ENCODE measurements around the gene TMEM14A. TPM values are rescaled to one million over a fixed set of nuclear protein-coding genes. Genes with fewer than 3 reads are reported as not detected.
A peak's percentile ranks its signal among the peaks of the same experiment; 100 is the strongest.
"Not testable (repeated sequence)": the region's sequence is repeated elsewhere in the genome, so short reads cannot be mapped to it uniquely, and the experiment has no call there.

TMEM14A gene
- total RNA-seq, 2 experiments from 2014 or later: 19.0 to 19.6 TPM

DNA sequence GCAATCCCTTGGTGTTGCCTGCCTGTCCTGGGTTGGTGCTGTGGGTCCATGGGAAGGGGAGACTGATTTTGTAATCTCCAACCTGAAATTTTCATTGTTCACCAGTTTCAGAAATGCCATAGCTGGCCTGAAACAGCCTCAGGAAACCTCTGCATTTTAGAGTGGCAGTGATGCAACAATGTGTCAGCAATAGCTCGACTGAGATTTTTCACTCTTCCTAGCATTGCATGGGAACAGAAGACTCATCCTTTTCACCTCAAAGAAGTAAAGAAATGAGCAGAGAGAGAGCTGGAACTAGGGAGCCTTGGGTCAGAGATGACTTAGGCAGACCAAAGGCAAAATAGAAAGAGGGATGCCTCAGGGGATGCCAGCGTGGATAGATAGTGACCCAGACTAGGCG lies 23.7 kb upstream of the TMEM14A start:
- Mint-ChIP-seq H3K9me3 (peaks cover 2% of the 10 kb centered on the region), H3K27ac (no peak overlapping the region), H3K4me3 (no peak overlapping the region), H3K4me1 (peaks cover 2% of the 10 kb centered on the region), H3K27me3 (peaks cover 2% of the 10 kb centered on the region), H3K36me3 (no peaks in the 10 kb centered on the region)
- DNase-seq: no peak

DNA sequence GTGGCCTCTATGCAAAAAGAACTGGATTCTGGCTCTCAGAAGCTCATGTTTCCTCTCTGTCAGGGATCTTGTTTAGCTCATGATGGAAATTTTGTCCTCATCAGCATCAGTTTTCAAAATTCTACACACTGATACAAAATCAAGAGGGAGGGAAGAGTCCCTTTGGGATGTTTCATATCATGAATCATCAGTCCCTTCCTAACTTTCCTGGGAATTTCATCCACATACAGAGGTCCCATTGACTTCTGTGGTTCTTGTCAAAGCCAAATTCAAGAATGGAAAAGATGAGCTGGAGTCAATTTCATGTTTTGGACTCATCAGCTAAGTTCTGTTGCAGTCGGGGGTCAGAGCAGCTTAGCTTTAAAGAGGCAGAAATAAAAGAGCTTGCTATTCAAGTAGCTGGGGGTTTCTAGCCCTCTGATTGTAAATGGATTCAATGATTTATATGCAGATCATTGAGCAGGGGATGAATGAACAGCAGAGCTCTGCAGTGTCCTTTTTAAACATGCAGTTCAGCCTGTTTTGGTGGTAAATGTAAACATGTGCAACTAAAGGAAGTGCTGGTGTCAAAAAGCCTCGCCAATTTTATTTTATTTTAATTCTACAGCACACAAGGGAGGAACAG lies 21.3 kb upstream of the TMEM14A start:
- DNase-seq: no peak
- no peak overlapping the region for H3K4me3 Mint-ChIP-seq
- H3K4me1 Mint-ChIP-seq: peaks cover 2% of the 10 kb centered on the region
- H3K9me3 Mint-ChIP-seq: peaks cover 2% of the 10 kb centered on the region
- no peak overlapping the region for H3K27ac Mint-ChIP-seq
- no peaks in the 10 kb centered on the region for H3K36me3 Mint-ChIP-seq
- peaks cover 12% of the 10 kb centered on the region for H3K27me3 Mint-ChIP-seq

DNA sequence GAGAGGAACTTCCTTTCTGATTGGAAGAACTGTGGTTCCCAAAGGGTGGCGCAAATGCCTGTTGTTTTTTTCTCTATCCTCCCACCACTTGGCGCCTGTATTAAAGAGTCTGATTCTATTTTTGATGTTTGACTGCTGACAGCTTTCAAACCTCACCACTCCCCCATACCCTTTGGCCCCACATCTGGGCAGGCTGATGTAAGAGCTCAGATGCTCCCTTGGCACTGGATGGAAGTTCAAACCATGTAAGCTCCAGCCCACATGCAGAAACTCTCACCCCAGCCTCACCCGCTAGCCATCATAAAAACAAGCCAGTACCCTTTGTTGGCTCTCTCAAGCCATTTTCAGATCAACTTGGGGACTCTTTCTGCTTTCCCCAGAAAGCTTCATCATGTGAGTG lies 20.0 kb upstream of the TMEM14A start:
- H3K4me3 Mint-ChIP-seq: no peak overlapping the region

DNA sequence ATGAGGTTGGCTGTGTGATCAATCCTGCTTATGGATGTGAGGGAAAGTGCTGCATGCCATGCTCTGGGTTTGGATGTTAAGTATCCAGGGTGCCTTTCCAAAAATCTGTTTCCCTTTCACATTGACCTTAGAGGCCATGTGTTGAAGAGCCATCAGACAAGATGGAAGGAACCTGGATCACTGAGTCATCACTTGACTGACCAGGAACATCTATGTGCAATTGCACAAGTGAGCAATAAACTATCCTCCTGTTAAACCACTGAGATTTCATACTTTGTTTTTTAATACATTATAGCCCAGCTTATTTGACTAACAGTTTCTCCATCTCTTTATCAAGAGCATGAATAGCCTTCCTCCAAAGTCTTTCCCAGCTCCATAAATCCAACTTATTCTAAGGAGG lies 17.8 kb upstream of the TMEM14A start:
- H3K4me1 Mint-ChIP-seq: peaks cover 2% of the 10 kb centered on the region

More for the DNA sequence above, 20.0 kb upstream of the TMEM14A start:
- no peaks in the 10 kb centered on the region for H3K9me3 Mint-ChIP-seq
- no peak overlapping the region for H3K27ac Mint-ChIP-seq
- DNase-seq: no peak
- H3K36me3 Mint-ChIP-seq: no peaks in the 10 kb centered on the region
- peaks cover 2% of the 10 kb centered on the region for H3K4me1 Mint-ChIP-seq
- peaks cover 12% of the 10 kb centered on the region for H3K27me3 Mint-ChIP-seq

DNA sequence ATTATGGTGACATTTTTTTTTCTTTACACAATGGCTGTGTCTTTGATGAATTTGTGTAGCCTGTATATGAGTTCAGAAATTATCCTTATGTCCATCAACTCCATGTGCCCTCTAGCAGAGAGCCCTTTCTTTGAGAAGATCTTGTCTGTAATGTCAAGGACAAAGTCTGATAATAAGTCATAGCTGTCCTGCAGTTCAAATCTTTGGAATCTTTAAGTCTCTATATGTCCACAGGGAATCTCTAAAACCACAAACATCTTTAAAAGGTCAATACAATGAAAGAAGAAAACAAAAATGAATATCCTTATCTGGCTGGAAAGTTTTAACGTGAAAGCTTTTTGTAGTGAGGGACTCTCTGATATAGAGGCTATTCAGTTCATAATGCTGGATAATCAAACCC lies 16.9 kb upstream of the TMEM14A start:
- DNase-seq: no peak
- no peaks in the 10 kb centered on the region for H3K9me3 Mint-ChIP-seq
- peaks cover 2% of the 10 kb centered on the region for H3K4me1 Mint-ChIP-seq
- no peak overlapping the region for H3K27ac Mint-ChIP-seq
- peaks cover 12% of the 10 kb centered on the region for H3K27me3 Mint-ChIP-seq
- no peaks in the 10 kb centered on the region for H3K36me3 Mint-ChIP-seq
- no peak overlapping the region for H3K4me3 Mint-ChIP-seq

More for the DNA sequence above, 17.8 kb upstream of the TMEM14A start:
- Mint-ChIP-seq H3K27me3 (peaks cover 12% of the 10 kb centered on the region), H3K36me3 (no peaks in the 10 kb centered on the region), H3K27ac (no peak overlapping the region), H3K9me3 (no peaks in the 10 kb centered on the region), H3K4me3 (no peak overlapping the region)
- DNase-seq: no peak

DNA sequence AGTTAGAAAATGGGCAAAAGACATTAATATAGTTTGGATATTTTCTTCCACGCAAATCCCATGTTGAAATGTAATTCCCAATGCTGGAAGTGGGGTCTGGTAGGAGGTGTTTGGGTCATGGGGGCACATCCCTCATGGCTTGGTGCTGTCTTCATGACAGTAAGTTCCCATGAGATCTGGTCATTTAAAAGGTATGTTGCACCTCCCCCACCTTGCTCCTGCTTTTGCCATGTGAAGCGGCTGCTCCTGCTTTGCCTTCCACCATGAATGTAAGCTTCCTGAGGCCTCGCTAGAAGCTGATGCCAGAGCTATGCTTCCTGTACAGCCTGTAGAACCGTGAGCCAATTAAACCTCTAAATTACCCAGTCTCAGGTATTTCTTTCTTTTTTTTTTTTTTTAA lies 16.3 kb upstream of the TMEM14A start:
- Mint-ChIP-seq H3K4me3 (no peak overlapping the region), H3K27ac (no peak overlapping the region), H3K9me3 (no peaks in the 10 kb centered on the region), H3K4me1 (peaks cover 2% of the 10 kb centered on the region), H3K27me3 (peaks cover 12% of the 10 kb centered on the region), H3K36me3 (no peaks in the 10 kb centered on the region)
- no peak for DNase-seq

DNA sequence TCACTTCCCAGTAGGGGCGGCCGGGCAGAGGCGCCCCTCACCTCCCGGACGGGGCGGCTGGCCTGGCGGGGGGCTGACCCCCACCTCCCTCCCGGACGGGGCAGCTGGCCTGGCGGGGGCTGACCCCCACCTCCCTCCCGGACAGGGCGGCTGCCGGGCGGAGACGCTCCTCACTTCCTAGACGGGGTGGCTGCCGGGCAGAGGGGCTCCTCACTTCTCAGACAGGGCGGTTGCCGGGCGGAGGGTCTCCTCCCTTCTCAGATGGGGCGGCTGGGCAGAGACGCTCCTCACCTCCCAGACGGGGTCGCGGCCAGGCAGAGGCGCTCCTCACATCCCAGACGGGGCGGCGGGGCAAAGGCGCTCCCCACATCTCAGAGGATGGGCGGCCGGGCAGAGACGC lies 15.0 kb upstream of the TMEM14A start:
- H3K27ac Mint-ChIP-seq, DNase-seq, H3K4me3 Mint-ChIP-seq, H3K9me3 Mint-ChIP-seq, H3K36me3 Mint-ChIP-seq, H3K4me1 Mint-ChIP-seq: not testable (repeated sequence)
- H3K27me3 Mint-ChIP-seq: peaks cover 12% of the 10 kb centered on the region

DNA sequence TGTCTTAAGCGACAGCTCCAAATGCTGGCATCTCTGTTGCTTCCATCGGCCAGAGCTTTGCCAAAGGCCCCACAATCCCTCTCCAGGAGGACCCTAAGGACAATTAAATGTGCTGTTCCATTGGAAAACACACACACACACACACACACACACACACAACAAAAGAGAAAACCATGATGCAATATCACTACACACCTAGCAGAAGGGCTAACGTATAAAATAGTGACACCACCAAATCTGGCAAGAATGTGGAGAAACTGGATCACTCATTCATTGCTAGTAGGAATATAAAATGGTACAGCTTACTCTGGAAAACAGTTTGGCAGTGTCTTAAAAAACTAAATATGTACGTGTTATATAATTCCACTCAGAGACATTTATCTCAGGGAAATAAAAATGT lies 13.0 kb upstream of the TMEM14A start:
- Mint-ChIP-seq H3K4me3 (no peak overlapping the region), H3K4me1 (no peaks in the 10 kb centered on the region), H3K27me3 (peaks cover 5% of the 10 kb centered on the region), H3K9me3 (no peaks in the 10 kb centered on the region), H3K27ac (no peak overlapping the region), H3K36me3 (no peaks in the 10 kb centered on the region)
- no peak for DNase-seq

DNA sequence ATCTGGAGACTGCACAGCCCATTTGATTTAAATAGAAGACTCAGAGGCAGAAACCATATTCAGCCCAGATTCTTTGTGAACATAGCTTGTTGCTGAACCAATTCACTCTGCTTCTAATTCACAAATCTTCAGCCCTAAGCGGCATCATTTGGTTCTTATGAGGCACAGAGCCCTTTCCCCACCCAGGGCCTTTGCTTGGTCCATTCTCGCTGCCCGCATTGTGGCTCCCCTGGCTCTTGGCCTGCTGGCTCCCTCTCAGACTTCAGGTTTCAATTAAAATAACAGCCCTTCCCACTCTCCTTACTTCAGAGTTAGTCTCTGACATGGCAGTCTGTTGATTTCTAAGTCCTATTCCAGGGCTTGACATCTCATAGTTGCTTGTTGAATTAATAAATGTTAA lies 9.4 kb upstream of the TMEM14A start:
- DNase-seq: no peak
- H3K27me3 Mint-ChIP-seq: no peaks in the 10 kb centered on the region
- no peak overlapping the region for H3K4me3 Mint-ChIP-seq
- H3K9me3 Mint-ChIP-seq: no peaks in the 10 kb centered on the region
- no peaks in the 10 kb centered on the region for H3K4me1 Mint-ChIP-seq
- H3K36me3 Mint-ChIP-seq: no peaks in the 10 kb centered on the region
- H3K27ac Mint-ChIP-seq: no peak overlapping the region

DNA sequence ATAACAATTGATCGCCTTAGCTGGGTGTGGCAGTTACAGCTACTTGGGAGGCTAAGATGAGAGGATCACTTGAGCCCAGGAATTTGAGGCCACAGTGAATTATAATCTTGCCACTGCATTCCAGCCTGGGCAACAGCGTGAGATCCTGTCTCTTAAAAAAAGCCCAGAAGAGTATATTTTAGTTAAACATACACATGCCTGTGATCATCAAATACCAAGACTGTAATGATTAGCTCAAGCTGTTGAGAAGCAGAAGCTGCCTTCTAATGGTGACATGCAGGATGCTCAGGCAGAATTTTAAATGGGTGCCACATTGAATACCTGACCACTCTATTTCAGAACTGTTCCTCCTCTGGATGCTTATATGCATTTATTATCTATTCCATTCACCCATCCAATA lies 8.9 kb upstream of the TMEM14A start:
- no peak overlapping the region for H3K4me3 Mint-ChIP-seq
- no peaks in the 10 kb centered on the region for H3K4me1 Mint-ChIP-seq
- DNase-seq: no peak
- H3K36me3 Mint-ChIP-seq: no peaks in the 10 kb centered on the region
- H3K9me3 Mint-ChIP-seq: no peaks in the 10 kb centered on the region
- H3K27me3 Mint-ChIP-seq: no peaks in the 10 kb centered on the region
- no peak overlapping the region for H3K27ac Mint-ChIP-seq

DNA sequence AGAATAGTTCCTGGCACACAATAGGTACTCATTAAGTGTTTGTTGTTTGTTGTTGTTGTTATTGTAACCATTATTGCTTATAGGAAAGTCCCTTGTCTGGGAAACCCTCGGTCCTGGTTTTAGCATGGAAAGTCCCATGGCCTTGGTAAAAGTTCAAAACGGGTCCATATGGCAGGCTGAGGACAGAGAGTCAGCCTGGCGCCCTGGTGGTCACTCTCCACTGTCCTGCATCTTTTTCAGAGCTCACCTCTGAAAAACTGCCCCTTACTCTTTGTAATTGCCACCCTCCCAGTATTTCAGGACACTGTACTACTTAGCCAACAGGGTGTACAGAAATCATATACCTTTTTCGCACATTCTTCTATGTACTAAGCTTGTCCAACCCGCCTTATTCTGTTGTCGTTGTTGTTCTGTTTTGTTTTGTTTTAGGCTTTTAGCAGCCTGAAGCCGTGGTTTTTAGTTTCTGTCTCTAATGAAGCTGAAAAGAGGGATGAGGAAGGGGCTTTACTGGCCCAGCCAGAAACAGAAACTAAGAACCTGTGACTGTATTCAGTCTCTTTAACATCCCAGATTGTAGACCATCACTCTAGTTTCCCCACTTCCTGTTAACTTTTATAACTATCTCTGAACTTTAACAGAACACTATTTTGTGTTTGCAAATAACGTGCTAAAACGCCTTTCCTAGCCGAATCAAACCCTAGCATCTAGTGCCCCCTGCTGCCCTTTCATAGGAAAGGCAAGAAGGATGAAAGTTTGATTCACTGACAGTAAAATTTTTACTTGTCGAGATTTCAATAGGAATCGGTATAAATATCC lies 7.6 kb upstream of the TMEM14A start:
- peak; percentile 38 for DNase-seq
- Mint-ChIP-seq H3K9me3 (no peaks in the 10 kb centered on the region), H3K27me3 (no peaks in the 10 kb centered on the region), H3K4me1 (no peaks in the 10 kb centered on the region), H3K4me3 (no peak overlapping the region), H3K36me3 (no peaks in the 10 kb centered on the region), H3K27ac (no peak overlapping the region)

DNA sequence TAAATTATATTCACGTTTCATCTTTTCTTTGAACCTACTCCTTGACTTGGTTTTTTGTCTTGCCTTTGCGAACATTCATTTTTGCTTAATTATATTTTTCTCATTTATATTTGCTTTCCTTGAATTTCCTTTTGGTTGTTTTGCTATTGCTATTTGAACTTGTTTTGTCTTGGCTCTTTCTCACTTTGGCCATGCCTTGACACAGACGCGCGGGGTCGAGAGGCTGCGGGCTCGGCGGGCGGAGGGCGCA lies 7.1 kb upstream of the TMEM14A start:
- H3K36me3 Mint-ChIP-seq: no peaks in the 10 kb centered on the region
- no peak for DNase-seq
- H3K4me3 Mint-ChIP-seq: no peak overlapping the region
- H3K9me3 Mint-ChIP-seq: no peaks in the 10 kb centered on the region
- H3K4me1 Mint-ChIP-seq: no peaks in the 10 kb centered on the region
- no peak overlapping the region for H3K27ac Mint-ChIP-seq
- H3K27me3 Mint-ChIP-seq: no peaks in the 10 kb centered on the region

DNA sequence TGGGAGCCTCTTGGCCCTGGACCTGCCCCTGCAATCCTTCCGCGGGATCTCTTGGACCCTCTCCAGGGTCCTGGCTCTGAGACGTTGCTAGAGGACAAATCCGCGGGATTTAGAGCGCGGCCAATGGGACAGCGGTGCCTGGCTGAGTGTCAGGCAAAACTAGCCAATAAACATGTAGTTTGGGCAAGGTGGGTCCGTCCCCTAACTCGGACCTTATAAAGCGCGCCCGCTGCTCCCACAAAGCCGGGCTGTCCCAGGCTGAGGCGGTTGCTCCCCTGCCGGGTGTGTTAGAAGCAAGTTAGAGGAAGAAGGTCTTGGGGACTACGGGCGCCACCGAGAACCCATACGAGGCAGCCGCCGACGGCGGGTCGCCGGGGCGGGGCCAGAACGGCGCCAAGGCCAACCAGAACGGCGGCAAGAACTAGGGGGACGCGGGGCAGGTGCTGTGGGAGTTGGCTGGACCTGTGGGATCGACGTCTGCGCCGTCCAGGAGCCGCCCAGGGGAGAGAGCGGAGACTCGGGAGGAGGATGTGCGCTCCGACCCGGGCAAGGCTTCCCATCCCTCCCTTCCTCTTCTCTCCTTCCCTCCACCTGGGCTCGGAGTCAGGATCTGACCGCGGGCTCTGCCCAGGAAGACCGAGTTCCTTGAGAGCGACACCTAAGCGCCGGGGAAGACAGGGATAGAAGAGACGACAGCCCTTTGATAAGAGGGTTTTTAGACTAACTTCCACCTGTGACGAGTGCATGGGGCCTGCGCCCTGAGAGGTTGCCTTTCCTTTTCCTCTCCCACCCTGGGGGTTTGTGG lies 6.5 kb upstream of the TMEM14A start:
- Mint-ChIP-seq H3K4me1 (no peaks in the 10 kb centered on the region), H3K27me3 (no peaks in the 10 kb centered on the region), H3K36me3 (no peaks in the 10 kb centered on the region), H3K4me3 (no peak overlapping the region), H3K27ac (no peak overlapping the region), H3K9me3 (no peaks in the 10 kb centered on the region)
- peak; percentile 76 for DNase-seq

DNA sequence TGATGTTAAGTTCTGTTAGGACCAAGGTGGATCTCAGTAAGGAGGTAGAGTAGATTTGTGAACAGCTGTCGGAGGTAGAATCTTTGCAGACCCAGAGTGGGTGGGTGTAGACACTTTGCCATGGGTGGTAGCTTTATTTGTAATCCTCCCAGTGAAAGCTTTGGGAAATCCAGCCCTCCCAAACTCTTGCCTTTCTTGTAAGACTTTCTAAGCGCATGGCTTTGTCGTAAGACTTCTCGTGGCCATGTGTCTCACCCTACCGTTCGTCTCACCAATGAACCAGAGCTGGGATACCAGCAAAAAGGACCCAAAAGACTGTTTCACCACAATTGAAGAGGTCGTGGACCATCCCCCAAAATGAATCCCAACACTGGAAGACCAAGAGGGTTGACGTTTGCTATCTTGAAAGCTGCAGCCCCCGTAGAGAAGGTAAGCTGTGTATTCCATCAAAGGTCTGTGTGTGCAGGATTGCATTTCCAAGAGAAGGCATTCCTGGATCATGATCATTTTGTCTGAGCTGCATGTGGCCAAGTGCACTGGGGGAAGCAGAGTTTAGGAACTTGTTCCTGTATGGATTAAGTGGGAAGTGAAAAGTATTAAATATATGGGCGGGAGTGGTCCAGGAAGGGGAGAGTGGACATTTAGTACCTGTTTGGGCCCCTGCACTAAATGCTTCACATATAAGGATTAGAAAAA lies 5.8 kb upstream of the TMEM14A start:
- H3K4me1 Mint-ChIP-seq: no peaks in the 10 kb centered on the region
- no peaks in the 10 kb centered on the region for H3K9me3 Mint-ChIP-seq

DNA sequence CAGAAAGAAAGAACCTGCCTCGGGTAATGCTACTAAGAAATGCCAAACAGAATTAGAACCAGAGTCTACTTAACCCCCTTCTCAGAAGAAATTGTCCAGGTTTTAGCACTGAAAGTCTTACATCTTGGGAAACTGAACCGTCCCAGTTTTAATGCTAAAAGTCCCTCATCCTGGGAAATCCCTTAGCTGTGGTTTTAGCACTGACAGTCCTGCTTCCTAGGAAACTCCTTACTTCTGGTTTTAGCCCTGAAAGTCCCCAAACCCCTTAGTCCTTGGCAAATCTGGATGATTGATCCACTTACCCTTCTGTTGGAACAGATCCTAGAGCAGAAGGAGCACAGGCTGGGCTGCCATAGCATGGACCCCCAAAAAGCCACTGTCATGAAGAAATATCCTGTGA lies 4.8 kb upstream of the TMEM14A start:
- H3K4me1 Mint-ChIP-seq: peaks cover 4% of the 10 kb centered on the region
- no peaks in the 10 kb centered on the region for H3K9me3 Mint-ChIP-seq
- H3K4me3 Mint-ChIP-seq: no peak overlapping the region
- H3K36me3 Mint-ChIP-seq: no peaks in the 10 kb centered on the region
- H3K27ac Mint-ChIP-seq: no peak overlapping the region
- no peaks in the 10 kb centered on the region for H3K27me3 Mint-ChIP-seq
- no peak for DNase-seq

More for the DNA sequence above, 5.8 kb upstream of the TMEM14A start:
- Mint-ChIP-seq H3K4me3 (no peak overlapping the region), H3K27ac (no peak overlapping the region), H3K27me3 (no peaks in the 10 kb centered on the region), H3K36me3 (no peaks in the 10 kb centered on the region)
- DNase-seq: no peak

Measured in activated naive CD8-positive, alpha-beta T cell treated with anti-CD3 and anti-CD28 coated beads for 36 hours (primary cell).